ENCODE results near the gene PXMP4. TPM values are rescaled to one million over a fixed set of nuclear protein-coding genes. Genes with fewer than 3 reads are reported as not detected.

The PXMP4 gene
- total RNA-seq, 1 donor: 7.6 TPM

DNA sequence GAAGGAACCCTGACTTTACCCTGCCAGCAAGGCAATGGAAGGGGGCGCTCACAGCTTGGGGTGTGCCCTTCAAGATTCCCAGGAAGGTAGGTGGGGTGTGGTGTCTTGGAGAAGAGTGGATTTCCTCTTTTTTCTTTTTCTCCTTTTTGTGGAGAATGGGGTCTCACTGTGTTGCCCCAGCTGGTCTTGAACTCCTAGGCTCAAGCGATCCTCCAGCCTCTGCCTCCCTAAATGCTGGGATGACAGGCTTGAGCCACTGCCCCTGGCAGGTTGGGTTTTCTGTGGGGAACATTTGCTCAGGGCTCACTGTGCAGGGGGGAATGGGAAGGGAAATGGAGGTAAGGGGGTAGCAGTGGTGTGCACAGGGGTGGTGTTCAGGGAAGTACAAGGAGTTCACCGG is 7.7 kb upstream of the PXMP4 start:
- H3K4me3 ChIP-seq (ENCODE audit: low read depth, low read length): no peak overlapping the region
- TF ChIP-seq, protein P1, sequence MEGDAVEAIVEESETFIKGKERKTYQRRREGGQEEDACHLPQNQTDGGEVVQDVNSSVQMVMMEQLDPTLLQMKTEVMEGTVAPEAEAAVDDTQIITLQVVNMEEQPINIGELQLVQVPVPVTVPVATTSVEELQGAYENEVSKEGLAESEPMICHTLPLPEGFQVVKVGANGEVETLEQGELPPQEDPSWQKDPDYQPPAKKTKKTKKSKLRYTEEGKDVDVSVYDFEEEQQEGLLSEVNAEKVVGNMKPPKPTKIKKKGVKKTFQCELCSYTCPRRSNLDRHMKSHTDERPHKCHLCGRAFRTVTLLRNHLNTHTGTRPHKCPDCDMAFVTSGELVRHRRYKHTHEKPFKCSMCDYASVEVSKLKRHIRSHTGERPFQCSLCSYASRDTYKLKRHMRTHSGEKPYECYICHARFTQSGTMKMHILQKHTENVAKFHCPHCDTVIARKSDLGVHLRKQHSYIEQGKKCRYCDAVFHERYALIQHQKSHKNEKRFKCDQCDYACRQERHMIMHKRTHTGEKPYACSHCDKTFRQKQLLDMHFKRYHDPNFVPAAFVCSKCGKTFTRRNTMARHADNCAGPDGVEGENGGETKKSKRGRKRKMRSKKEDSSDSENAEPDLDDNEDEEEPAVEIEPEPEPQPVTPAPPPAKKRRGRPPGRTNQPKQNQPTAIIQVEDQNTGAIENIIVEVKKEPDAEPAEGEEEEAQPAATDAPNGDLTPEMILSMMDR (IDR thresholded peaks at IDR 0.05; ENCODE audit: insufficient read depth, low read length): no peak
- DNase-seq (ENCODE audit: low read depth): no peak

GRCh38 chr20:33727115-33727479 is 7.0 kb upstream of the PXMP4 start:
- no peak overlapping the region for H3K4me3 ChIP-seq (ENCODE audit: low read depth, low read length)
- TF ChIP-seq, protein P1 (IDR thresholded peaks at IDR 0.05; ENCODE audit: insufficient read depth, low read length): no peak
- no peak for DNase-seq (ENCODE audit: low read depth)

GRCh38 chr20:33725607-33726264 is 5.6 kb upstream of the PXMP4 start:
- DNase-seq (ENCODE audit: low read depth): no peak
- H3K4me3 ChIP-seq (ENCODE audit: low read depth, low read length): no peak overlapping the region
- TF ChIP-seq, protein P1 (IDR thresholded peaks at IDR 0.05; ENCODE audit: insufficient read depth, low read length): no peak

DNA sequence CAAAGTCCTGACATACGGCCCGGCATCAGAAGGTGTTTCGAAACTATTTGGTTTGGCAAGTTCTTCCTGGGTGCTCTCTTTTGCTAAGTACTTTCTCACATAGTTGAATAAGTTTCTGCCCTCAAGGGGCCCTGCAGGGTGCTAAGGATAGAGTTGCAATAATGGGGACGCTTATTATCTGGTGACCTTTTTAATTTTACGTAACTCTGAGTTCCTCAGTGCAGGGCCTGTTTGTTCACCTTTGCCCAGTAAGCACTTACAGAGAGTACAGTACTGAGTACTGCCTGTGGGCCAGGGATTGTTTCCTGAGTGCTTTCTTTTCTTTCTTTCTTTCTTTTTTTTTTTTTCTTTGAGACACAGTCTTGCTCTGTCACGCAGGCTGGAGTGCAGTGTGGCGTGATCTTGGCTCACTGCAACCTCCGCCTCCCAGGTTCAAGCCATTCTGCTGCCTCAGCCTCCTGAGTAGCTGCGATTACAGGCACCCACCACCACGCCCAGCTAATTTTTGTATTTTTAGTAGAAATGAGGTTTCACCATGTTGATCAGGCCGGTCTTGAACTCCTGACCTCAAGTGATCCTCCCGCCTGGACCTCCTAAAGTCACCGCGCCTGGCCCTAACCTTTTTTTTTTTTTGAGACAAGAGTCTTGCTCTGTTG is 4.5 kb upstream of the PXMP4 start:
- no peak overlapping the region for H3K4me3 ChIP-seq (ENCODE audit: low read depth, low read length)
- TF ChIP-seq, protein P1 (IDR thresholded peaks at IDR 0.05; ENCODE audit: insufficient read depth, low read length): no peak
- DNase-seq (ENCODE audit: low read depth): peak; percentile 17

DNA sequence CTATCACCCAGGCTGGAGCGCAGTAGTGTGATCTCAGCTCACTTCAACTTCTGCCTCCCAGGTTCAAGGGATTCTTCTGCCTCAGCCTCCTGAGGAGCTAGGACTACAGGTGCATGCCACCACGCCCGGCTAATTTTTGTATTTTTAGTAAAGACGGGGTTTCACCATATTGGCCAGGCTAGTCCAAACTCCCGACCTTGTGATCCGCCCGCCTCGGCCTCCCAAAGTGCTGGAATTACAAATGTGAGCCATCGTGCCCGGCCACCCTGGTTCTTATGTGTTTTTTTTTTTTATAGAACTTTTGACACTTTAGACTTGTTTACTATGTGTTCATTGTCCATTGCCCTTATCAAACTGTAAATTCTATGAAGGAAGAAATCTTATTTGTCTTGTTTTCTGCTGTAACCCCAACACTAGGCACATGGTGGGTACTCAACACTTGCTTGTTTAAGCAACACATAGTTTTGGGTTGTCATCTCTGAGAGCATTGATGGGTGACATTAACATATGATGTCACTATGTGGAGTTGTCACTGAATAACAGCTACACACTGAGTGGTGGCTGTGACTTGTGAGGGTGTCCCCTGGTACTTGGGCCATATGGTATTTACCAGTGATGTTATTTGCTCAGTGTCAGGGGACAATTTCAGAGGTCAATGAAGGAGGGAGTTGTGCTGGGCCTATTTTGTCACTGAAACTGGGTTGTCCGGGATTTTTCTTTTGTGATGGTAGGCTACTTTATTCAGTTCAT is 1.5 kb upstream of the PXMP4 start:
- no peak overlapping the region for H3K4me3 ChIP-seq (ENCODE audit: low read depth, low read length)
- TF ChIP-seq, protein P1 (IDR thresholded peaks at IDR 0.05; ENCODE audit: insufficient read depth, low read length): no peak
- no peak for DNase-seq (ENCODE audit: low read depth)

DNA sequence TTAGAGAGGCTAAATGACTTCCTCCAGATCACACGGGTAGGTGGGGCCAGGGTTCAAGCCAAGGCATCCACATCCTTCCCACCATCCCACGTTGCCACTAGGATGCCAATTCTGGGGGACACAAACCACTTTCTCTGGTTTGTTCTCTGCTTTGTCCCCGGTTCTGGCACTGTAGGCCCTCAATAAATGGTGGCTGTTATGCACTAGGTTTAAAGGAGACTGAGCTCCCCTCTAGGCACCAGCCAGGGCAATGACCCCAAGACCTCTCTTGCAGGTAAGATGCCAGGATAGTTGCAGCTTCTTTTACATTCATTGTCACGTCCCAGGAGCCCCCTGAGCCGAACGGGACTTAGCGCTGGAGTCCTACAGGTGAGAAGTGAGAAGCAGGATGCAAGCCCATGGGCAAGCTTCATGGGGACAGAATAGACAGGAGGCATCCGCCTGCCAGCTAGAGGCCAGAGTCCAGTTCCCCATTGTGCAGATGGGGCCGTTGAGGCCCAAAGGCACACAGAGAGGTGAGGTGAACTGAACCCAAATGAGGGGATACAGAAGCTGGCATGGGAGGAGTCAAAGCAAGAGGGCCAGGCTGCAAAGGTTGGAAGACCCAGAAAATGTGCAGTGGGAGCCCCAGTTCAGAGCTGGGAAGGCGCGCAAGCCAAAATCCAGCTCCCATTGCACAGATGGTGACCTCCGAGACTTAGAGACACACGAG is 677 bp downstream of the PXMP4 start:
- H3K4me3 ChIP-seq (ENCODE audit: low read depth, low read length): peak overlapping the region; percentile 94
- peak; percentile 4 for DNase-seq (ENCODE audit: low read depth)
- TF ChIP-seq, protein P1 (IDR thresholded peaks at IDR 0.05; ENCODE audit: insufficient read depth, low read length): no peak
